Hepatocyte (in vitro differentiated cells): Measurements from ENCODE around the gene TBX21.

Source experiments
- EZH2 ChIP-seq: fragments of 200-600 bp; sonication (generic); IDR thresholded peaks from 2 replicates; pipeline ENCODE4 v1.6.1; 2016; ENCODE audit warnings: antibody characterized with exemption, mild to moderate bottlenecking, borderline replicate concordance
- EZH2phosphoT487 ChIP-seq: fragments of 200-600 bp; sonication (generic); IDR thresholded peaks from one replicate; pipeline ENCODE4 v1.6.1; 2018; ENCODE audit warnings: antibody characterized with exemption, mild to moderate bottlenecking, low read depth, moderate library complexity; ENCODE audit not compliant: unreplicated experiment, severe bottlenecking
- TF ChIP-seq, protein P1 (sequence below): fragments of 200-600 bp; sonication (generic); IDR thresholded peaks from 2 replicates; pipeline ENCODE4 v1.5.1; 2016; ENCODE audit warnings: antibody characterized with exemption, mild to moderate bottlenecking; ENCODE audit not compliant: poor library complexity

DNA sequence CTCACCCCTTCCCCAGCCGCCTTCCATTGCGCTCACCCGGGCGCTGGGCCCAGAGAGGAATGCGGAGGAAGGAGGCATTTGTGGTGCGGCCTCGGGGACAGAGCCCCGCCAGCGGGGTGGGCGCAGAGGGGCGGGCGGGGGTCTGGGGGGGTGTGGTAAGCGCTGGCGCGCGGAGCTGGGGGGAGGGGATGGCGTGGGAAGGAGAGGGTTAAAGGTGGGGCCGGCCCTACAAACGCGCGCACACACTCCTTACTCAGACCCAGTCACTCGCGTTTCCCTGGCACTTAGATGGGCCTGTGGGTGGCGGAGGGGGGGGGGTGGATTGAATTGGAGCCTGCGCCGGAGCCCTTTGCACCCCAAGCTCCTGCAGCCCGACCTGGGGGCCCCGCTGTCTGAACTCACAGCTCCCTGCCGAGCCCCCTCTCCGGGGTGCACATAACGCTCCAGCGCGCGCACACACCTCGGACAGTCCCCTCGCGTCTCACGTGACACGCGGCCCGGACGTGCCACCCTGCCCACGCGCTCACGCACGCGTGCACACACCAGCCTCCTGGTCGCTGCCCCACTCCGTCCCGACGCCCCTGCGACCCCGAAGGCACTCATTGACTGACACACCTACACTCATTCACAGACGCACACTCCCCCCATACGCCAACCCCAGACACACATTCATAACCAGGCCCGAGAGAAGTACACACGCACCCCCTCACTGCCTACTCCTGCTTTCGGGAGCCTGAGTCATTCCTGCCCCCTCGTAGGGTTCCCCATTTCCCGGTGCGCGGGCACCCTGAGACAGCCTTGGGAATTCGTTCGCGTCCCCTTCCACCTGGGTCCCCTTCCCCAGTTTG lies 38.2 kb upstream of the TBX21 start:
- TF ChIP-seq, protein P1, sequence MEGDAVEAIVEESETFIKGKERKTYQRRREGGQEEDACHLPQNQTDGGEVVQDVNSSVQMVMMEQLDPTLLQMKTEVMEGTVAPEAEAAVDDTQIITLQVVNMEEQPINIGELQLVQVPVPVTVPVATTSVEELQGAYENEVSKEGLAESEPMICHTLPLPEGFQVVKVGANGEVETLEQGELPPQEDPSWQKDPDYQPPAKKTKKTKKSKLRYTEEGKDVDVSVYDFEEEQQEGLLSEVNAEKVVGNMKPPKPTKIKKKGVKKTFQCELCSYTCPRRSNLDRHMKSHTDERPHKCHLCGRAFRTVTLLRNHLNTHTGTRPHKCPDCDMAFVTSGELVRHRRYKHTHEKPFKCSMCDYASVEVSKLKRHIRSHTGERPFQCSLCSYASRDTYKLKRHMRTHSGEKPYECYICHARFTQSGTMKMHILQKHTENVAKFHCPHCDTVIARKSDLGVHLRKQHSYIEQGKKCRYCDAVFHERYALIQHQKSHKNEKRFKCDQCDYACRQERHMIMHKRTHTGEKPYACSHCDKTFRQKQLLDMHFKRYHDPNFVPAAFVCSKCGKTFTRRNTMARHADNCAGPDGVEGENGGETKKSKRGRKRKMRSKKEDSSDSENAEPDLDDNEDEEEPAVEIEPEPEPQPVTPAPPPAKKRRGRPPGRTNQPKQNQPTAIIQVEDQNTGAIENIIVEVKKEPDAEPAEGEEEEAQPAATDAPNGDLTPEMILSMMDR: no peak
- TF ChIP-seq EZH2 (no peak), EZH2phosphoT487 (no peak)
